Uterus (tissue), 2 donors: Measurements from ENCODE around the gene IRF8.

Experiments
- POLR2A ChIP-seq, 2 donors: fragments of 450-650 bp; IDR thresholded peaks; one replicate each; pipeline ENCODE4 v1.6.1; 2016; ENCODE audit warnings: antibody characterized with exemption in 2 of 2, mild to moderate bottlenecking in 1 of 2, moderate library complexity in 1 of 2
- TF ChIP-seq, protein P1 (sequence below), 4 experiments: fragments of 200-600 bp in 2 of 4; fragments of 450-650 bp in 2 of 4; sonication (generic) in 2 of 4; IDR thresholded peaks; one replicate each; pipeline ENCODE4 v1.5.1; 2016 to 2019; ENCODE audit warnings: antibody characterized with exemption in 4 of 4, mild to moderate bottlenecking in 2 of 4, moderate library complexity in 1 of 4

DNA sequence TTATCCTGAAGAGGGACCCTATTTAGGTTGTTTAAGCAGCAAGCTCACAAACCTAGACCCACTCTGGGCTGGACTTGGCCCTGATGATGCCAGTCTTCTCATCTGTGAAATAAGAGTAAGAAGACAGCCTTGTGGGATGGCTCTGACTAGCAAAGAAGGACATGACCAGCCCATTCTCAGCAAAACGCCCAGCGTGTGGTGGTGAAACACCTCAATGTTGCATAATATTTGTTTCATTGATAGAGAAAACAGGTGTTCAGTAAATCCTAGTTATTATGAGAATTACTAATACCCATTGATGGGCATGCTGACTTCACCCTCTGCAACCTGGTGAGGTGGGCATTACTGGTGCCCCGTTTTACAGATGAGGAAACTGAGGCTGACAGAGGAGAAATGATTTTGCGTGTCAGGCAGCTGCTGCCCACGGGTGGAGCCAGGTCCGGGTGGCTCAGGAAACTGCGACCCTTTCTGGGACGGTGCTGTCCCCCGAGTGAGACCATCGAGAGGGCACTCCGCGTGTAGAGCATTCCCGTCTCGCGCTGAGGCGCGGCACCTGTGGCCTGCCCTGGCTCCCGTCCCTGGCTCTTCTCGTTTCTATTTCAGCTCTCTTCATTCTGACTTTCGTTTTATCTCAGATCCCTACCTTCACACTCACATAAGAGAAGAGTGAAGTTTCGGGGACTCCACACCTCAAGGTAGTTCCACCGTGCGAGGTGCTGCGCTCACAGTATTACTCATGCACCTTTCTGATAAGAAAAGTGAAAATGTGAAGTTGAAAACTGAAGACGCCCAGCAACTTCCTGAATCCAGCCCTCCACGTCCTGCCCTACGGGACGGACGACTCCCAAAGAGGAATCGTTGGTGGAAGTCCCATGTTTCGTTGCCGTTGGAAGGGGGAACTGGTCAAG is 48.5 kb downstream of the IRF8 start:
- TF ChIP-seq, protein P1, sequence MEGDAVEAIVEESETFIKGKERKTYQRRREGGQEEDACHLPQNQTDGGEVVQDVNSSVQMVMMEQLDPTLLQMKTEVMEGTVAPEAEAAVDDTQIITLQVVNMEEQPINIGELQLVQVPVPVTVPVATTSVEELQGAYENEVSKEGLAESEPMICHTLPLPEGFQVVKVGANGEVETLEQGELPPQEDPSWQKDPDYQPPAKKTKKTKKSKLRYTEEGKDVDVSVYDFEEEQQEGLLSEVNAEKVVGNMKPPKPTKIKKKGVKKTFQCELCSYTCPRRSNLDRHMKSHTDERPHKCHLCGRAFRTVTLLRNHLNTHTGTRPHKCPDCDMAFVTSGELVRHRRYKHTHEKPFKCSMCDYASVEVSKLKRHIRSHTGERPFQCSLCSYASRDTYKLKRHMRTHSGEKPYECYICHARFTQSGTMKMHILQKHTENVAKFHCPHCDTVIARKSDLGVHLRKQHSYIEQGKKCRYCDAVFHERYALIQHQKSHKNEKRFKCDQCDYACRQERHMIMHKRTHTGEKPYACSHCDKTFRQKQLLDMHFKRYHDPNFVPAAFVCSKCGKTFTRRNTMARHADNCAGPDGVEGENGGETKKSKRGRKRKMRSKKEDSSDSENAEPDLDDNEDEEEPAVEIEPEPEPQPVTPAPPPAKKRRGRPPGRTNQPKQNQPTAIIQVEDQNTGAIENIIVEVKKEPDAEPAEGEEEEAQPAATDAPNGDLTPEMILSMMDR (IDR thresholded peaks at IDR 0.05): no peak
- no peak for TF ChIP-seq POLR2A (IDR thresholded peaks at IDR 0.05)
